Posterior vena cava (tissue), 2 donors: ENCODE data around the gene RPTOR. TPM values are rescaled to one million over a fixed set of nuclear protein-coding genes. Genes with fewer than 3 reads are reported as not detected.

ENCODE experiments used
- DNase-seq: peaks from one replicate; pipeline ENCODE4 v3.0.0-alpha.2; 2020; ENCODE audit warnings: low spot score
- intact Hi-C, 2 donors: fragments of 100-400 bp; cut with DNase I; formaldehyde crosslinking; loops; one replicate each; pipeline versions ENCODE4 v1.14.1 to v1.14.2; 2022 to 2023
- total RNA-seq, 2 donors: library from RNA; stranded (reverse); fragmentation: NEBNext Ultra II Directional; extraction: Animal tissue kit (Norgen Biotek cat#: 25700); gene quantifications; one replicate each; pipeline ENCODE4 v1.2.1, GENCODE V29; 2021
- donor health status: DM: yes; HTN: yes; CAD: no.
- donor health status: DM: yes; HTN: yes; CAD: no.

Gene RPTOR
- total RNA-seq, 2 donors from 2014 or later = 30.1 to 44.1 TPM

DNA sequence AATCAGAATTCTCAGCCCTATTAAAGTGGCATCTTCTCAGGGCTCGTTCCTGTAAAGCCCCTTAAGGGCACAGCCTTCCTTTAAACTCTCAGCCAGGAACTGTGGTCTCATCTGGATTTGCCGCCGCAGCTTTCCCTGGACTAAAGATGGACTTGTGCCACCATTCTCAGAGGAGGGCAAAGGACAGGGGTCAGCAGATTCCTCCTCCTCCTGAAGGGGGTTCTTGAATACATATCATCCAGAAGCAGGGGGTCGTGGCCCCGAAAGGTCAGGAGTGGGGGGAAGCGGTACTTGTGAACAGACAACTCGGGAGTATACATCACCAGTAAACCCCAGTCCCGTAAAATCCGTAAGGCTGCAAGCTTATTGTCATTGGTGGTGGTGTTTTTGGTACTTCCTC lies 174.8 kb downstream of the RPTOR start:
- DNase-seq = no peak
- intact Hi-C loops = no loop called here

DNA sequence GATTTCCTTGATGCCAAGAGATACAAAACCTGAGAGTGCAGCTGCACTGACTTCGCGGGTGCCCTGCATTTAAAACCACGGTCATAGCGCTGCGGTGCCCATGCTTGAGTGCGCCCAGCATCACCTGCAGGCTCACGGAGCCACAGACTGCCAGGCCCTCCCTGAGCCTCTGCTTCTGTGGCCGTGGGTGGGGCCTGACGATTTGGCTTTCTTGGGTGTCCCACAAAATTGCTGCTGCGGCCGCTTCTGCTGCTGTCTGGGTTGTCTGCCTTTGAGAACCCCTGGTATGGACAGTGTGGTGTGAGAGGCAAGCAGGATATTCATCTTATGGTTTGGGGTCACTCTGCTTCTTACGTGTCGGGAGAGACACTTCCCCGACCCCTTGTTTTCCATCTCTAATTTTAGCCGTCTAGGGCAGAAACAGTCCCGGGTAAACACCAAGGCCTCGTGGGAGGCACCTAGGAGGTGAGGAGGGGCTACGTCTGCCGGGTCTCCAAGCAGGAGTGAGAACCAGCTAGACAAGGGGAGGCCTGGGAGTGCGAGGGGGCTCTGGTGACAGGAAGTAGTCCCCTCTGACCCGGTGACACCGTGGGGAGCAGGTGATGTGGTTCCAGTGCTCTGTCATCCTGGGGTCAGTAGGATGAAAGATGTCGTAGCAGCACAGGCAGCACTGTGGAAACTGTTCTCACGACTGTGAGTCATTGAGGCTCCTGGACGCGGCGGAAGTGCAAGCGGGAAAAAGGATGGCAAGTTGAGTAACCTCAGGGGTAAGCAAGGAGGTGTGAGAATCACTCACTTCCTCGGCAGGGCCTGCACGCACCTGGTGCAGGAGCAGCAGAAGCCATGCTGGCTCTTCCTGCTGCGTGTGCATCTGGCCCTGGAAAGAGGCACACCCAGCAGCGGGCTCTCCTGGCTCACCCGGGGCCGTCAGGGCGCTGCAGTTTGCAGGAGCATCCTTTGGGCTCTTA lies 176.3 kb downstream of the RPTOR start:
- no peak for DNase-seq
- intact Hi-C loops = no loop called here

- intact Hi-C loops = no loop called here
- no peak for DNase-seq
These were observed 178.0 kb downstream of the RPTOR start for GRCh38 chr17:80722661-80723060.

- intact Hi-C loops = no loop called here
- no peak for DNase-seq
These were observed 180.2 kb downstream of the RPTOR start for GRCh38 chr17:80724775-80725266.

DNA sequence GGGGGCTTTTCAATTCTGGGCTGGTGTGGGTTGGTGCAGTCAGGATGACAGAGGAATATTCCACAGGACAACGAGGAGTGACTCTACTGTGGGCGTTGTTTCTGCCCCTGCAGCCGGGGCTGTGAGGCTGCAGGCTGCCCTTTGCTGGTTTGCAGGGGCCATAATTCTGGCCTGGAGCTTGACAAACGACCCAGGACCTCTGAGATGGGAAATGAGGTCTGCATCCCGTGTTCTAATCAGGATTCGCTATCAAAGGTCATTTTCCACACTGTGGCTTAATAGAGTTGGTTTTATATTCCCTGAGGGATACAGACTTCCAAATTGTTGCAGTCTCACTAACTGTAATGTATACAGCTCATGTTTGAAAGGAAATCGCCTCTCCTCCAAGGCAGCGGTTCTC lies 180.9 kb downstream of the RPTOR start:
- intact Hi-C loops = no loop called here
- no peak for DNase-seq

GRCh38 chr17:80726558-80727408 lies 182.1 kb downstream of the RPTOR start:
- intact Hi-C loops = no loop called here
- no peak for DNase-seq

- no peak for DNase-seq
- intact Hi-C loops = no loop called here
These were observed 182.7 kb downstream of the RPTOR start for GRCh38 chr17:80727409-80727755.

DNA sequence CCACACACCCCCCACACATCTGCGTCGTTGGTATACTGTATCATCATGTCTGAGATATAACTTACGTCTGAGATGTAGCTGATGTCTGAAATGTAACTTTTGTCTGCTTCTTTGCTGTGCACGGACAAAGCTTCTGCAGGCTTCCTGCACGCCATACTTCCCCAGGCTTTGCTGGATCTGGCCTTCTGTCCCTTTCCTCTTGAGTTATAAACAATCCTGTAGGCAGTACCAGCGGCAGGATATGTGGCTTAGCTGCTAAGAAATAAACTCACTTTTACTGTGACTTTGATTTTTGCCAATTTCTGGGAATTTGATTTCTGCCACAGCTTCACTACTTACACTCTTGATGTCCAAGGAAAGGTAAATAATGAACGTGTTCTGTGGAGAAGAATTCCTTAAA lies 184.4 kb downstream of the RPTOR start:
- intact Hi-C loops = no loop called here
- DNase-seq = no peak

DNA sequence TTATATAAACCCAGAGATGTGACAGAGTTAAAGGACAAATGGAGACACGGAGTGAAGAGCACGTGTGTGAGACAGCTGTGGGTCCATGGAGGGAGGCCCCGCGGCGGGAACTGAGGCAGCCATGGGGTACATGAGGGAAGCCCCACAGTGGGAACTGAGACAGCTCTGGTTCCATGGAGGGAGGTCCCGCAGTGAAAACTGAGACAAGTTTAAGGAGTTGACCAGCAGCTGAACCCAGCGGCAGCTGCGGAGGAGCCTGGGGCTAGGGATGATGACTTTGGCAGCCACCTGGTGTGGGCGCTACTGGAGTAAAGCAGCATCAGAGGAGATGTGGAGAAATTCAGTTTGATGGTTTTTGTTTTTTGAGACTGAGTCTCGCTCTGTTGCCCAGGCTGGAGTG lies 185.1 kb downstream of the RPTOR start:
- intact Hi-C loops = no loop called here
- DNase-seq = no peak

GRCh38 chr17:80730739-80731138 lies 186.1 kb downstream of the RPTOR start:
- intact Hi-C loops = no loop called here
- DNase-seq = no peak

- DNase-seq = no peak
- intact Hi-C loops = no loop called here
These were observed 186.7 kb downstream of the RPTOR start for GRCh38 chr17:80731323-80731722.

DNA sequence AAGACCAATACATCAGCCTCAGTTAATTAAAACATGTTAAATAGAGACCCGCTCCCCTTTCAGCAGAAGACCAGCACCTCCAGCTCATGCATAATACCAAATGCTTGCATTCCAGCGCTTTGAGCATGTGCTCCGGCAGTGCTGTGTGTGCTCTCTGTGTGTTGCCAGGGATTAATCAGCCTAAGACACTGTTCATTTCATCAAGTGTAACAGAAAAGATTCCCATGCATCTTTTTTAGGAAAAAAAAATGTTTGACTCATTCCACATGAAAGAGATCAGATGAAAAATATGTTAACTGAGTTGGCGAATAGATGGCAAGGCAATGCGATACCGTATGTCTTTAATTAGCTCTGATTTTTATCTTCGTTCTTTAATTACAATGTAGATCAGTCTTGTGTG lies 187.6 kb downstream of the RPTOR start:
- intact Hi-C loops = no loop called here

GRCh38 chr17:80737106-80738019 lies 192.7 kb downstream of the RPTOR start:
- DNase-seq = no peak
- intact Hi-C loops = no loop called here

More for the DNA sequence above, 187.6 kb downstream of the RPTOR start:
- no peak for DNase-seq

GRCh38 chr17:80738020-80738808 lies 193.6 kb downstream of the RPTOR start:
- intact Hi-C loops = no loop called here
- DNase-seq = no peak

DNA sequence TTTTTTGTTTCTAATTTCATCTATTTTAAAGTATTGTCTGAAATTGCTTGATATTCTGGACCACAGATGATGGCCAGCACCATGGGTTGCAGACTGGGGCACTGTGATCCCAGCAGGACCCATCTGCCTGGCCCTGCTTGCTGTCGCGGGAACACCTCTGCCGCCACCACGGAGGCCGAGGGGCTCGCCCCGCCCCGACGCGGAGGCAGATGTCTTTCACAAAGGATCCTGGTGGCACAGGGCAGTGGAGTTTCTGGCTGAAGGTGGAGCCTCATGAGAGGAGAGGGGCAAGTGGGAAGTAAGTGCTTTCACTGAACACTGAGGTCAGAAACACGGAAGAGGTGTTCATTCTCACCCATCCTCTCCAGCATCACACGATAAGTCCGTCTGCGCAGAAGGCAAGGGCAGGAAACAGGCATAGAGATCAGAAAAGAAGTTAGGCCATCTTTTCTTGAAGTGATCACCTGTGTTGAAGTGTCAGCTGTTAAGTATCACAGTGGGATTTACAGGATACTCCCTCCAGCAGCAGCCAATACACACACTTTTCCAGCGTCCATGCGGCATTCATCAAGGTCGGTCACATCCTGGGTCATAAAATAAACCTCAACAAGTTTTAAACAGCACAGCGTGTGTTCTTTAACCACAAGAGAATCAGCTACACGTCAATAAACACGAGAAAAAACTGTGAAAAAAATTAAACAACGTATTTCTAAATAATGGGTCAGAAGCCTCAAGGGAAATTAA lies 194.5 kb downstream of the RPTOR start:
- DNase-seq = no peak
- intact Hi-C loops = no loop called here

- no peak for DNase-seq
- intact Hi-C loops = no loop called here
These were observed 195.5 kb downstream of the RPTOR start for GRCh38 chr17:80740141-80740540.

DNA sequence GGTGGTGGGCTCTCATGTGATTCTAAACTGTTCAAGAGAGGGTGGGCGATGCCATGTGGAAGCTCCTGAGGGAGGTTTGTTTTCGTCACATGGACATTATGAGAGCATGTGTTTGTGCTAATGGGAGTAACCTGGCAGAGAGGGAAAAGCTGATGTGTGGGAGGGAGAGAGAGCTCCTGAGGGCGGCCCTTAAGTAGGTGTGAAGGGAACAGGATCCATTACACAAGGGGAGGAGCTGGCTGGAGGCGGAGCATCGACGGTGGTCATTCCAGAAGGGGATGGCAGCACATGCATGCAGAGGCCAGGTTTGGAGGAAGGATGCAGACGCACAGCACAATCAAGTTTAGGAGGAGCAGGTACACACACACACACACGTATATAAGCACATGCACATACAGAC lies 197.5 kb downstream of the RPTOR start:
- intact Hi-C loops = no loop called here
- DNase-seq = peak; percentile 52
